Measurements from ENCODE around the gene TMC1. TPM values are rescaled to one million over a fixed set of nuclear protein-coding genes. Genes with fewer than 3 reads are reported as not detected.
"Not testable (repeated sequence)": the region's sequence is repeated elsewhere in the genome, so short reads cannot be mapped to it uniquely, and the experiment has no call there.

TMC1 gene
- total and polyA plus RNA-seq, 2 experiments from 2014 or later = not detected

GRCh38 chr9:72800328-72800994, 279.1 kb downstream of the TMC1 start:
- Histone ChIP-seq H3K4me3 (no peak overlapping the region), H3K4me1 (ENCODE audit: low read depth) (no peaks in the 10 kb centered on the region), H3K27me3 (no peaks in the 10 kb centered on the region), H3K9me3 (ENCODE audit: low read depth) (no peaks in the 10 kb centered on the region), H3K36me3 (no peaks in the 10 kb centered on the region), H3K27ac (no peak overlapping the region)
- no peak for TF ChIP-seq CTCF (IDR thresholded peaks at IDR 0.05; ENCODE audit: low read depth, low read length)
- DNase-seq (ENCODE audit: low read depth in 1 of 2, low spot score in 1 of 2) = no peak

- TF ChIP-seq CTCF (IDR thresholded peaks at IDR 0.05; ENCODE audit: low read depth, low read length) = no peak
- Histone ChIP-seq H3K4me3 (no peak overlapping the region), H3K4me1 (ENCODE audit: low read depth) (no peaks in the 10 kb centered on the region), H3K27me3 (no peaks in the 10 kb centered on the region), H3K9me3 (ENCODE audit: low read depth) (no peaks in the 10 kb centered on the region), H3K36me3 (no peaks in the 10 kb centered on the region), H3K27ac (no peak overlapping the region)
- no peak for DNase-seq (ENCODE audit: low read depth in 1 of 2, low spot score in 1 of 2)
Observed at GRCh38 chr9:72805238-72805637, 283.8 kb downstream of the TMC1 start.

- not testable (repeated sequence) for H3K27ac ChIP-seq; DNase-seq (ENCODE audit: low read depth in 1 of 2, low spot score in 1 of 2)
Observed at GRCh38 chr9:72806313-72806809, 285.0 kb downstream of the TMC1 start.

GRCh38 chr9:72807765-72808445, 286.5 kb downstream of the TMC1 start:
- H3K27me3 ChIP-seq = no peaks in the 10 kb centered on the region
- no peaks in the 10 kb centered on the region for H3K9me3 ChIP-seq (ENCODE audit: low read depth)
- H3K27ac ChIP-seq = no peak overlapping the region
- H3K36me3 ChIP-seq = no peaks in the 10 kb centered on the region
- DNase-seq (ENCODE audit: low read depth in 1 of 2, low spot score in 1 of 2) = peak in 1 of 2 donors; percentile 4
- TF ChIP-seq CTCF (IDR thresholded peaks at IDR 0.05; ENCODE audit: low read depth, low read length) = peak; percentile 35
- no peak overlapping the region for H3K4me3 ChIP-seq
- no peaks in the 10 kb centered on the region for H3K4me1 ChIP-seq (ENCODE audit: low read depth)

More at GRCh38 chr9:72806313-72806809, 285.0 kb downstream of the TMC1 start:
- H3K27me3 ChIP-seq; H3K4me3 ChIP-seq; H3K36me3 ChIP-seq; H3K4me1 ChIP-seq (ENCODE audit: low read depth); H3K9me3 ChIP-seq (ENCODE audit: low read depth): not testable (repeated sequence)

GRCh38 chr9:72808446-72808768, 287.0 kb downstream of the TMC1 start:
- no peak for DNase-seq (ENCODE audit: low read depth in 1 of 2, low spot score in 1 of 2)
- TF ChIP-seq CTCF (IDR thresholded peaks at IDR 0.05; ENCODE audit: low read depth, low read length) = no peak
- no peaks in the 10 kb centered on the region for H3K27me3 ChIP-seq

GRCh38 chr9:72809586-72809985, 288.2 kb downstream of the TMC1 start:
- Histone ChIP-seq H3K4me1 (ENCODE audit: low read depth) (no peaks in the 10 kb centered on the region), H3K4me3 (no peak overlapping the region), H3K27me3 (no peaks in the 10 kb centered on the region), H3K9me3 (ENCODE audit: low read depth) (no peaks in the 10 kb centered on the region), H3K36me3 (no peaks in the 10 kb centered on the region), H3K27ac (no peak overlapping the region)
- TF ChIP-seq CTCF (IDR thresholded peaks at IDR 0.05; ENCODE audit: low read depth, low read length) = no peak
- no peak for DNase-seq (ENCODE audit: low read depth in 1 of 2, low spot score in 1 of 2)

More at GRCh38 chr9:72808446-72808768, 287.0 kb downstream of the TMC1 start:
- Histone ChIP-seq H3K36me3 (no peaks in the 10 kb centered on the region), H3K4me1 (ENCODE audit: low read depth) (no peaks in the 10 kb centered on the region), H3K27ac (no peak overlapping the region), H3K9me3 (ENCODE audit: low read depth) (no peaks in the 10 kb centered on the region), H3K4me3 (no peak overlapping the region)

All from cardiac muscle cell (in vitro differentiated cells and primary cell).